ENCODE results near the gene ITGB5.
"Not testable (repeated sequence)": the region's sequence is repeated elsewhere in the genome, so short reads cannot be mapped to it uniquely, and the experiment has no call there.

The ITGB5 gene

GRCh38 chr3:124839896-124840295, 47.3 kb downstream of the ITGB5 start:
- no peak for DNase-seq
- H3K27me3 Mint-ChIP-seq = peaks cover 11% of the 10 kb centered on the region

GRCh38 chr3:124838963-124839362, 48.2 kb downstream of the ITGB5 start:
- no peak overlapping the region for H3K4me3 Mint-ChIP-seq
- H3K27me3 Mint-ChIP-seq = peaks cover 14% of the 10 kb centered on the region
- no peaks in the 10 kb centered on the region for H3K36me3 Mint-ChIP-seq (ENCODE audit: low read depth)
- no peak overlapping the region for H3K27ac Mint-ChIP-seq
- peaks cover 13% of the 10 kb centered on the region for H3K4me1 Mint-ChIP-seq (ENCODE audit: low read depth)
- no peaks in the 10 kb centered on the region for H3K9me3 Mint-ChIP-seq
- no peak for DNase-seq

More at GRCh38 chr3:124839896-124840295, 47.3 kb downstream of the ITGB5 start:
- H3K36me3 Mint-ChIP-seq (ENCODE audit: low read depth) = no peaks in the 10 kb centered on the region
- H3K9me3 Mint-ChIP-seq = no peaks in the 10 kb centered on the region
- peaks cover 9% of the 10 kb centered on the region for H3K4me1 Mint-ChIP-seq (ENCODE audit: low read depth)
- no peak overlapping the region for H3K27ac Mint-ChIP-seq
- no peak overlapping the region for H3K4me3 Mint-ChIP-seq

GRCh38 chr3:124837730-124838186, 49.4 kb downstream of the ITGB5 start:
- Mint-ChIP-seq H3K4me3 (no peak overlapping the region), H3K4me1 (ENCODE audit: low read depth) (peaks cover 13% of the 10 kb centered on the region), H3K27me3 (peaks cover 18% of the 10 kb centered on the region)

GRCh38 chr3:124837065-124837464, 50.1 kb downstream of the ITGB5 start:
- DNase-seq = no peak
- no peaks in the 10 kb centered on the region for H3K9me3 Mint-ChIP-seq
- no peak overlapping the region for H3K27ac Mint-ChIP-seq
- H3K4me3 Mint-ChIP-seq = no peak overlapping the region
- no peaks in the 10 kb centered on the region for H3K36me3 Mint-ChIP-seq (ENCODE audit: low read depth)
- peaks cover 13% of the 10 kb centered on the region for H3K4me1 Mint-ChIP-seq (ENCODE audit: low read depth)
- H3K27me3 Mint-ChIP-seq = peaks cover 18% of the 10 kb centered on the region

More at GRCh38 chr3:124837730-124838186, 49.4 kb downstream of the ITGB5 start:
- H3K9me3 Mint-ChIP-seq = no peaks in the 10 kb centered on the region
- no peaks in the 10 kb centered on the region for H3K36me3 Mint-ChIP-seq (ENCODE audit: low read depth)
- no peak overlapping the region for H3K27ac Mint-ChIP-seq
- DNase-seq = no peak

- H3K36me3 Mint-ChIP-seq (ENCODE audit: low read depth) = no peaks in the 10 kb centered on the region
- DNase-seq = no peak
- H3K4me1 Mint-ChIP-seq (ENCODE audit: low read depth) = peaks cover 13% of the 10 kb centered on the region
- H3K9me3 Mint-ChIP-seq = no peaks in the 10 kb centered on the region
- H3K27ac Mint-ChIP-seq = no peak overlapping the region
- H3K4me3 Mint-ChIP-seq = no peak overlapping the region
- peaks cover 18% of the 10 kb centered on the region for H3K27me3 Mint-ChIP-seq
Observed at GRCh38 chr3:124836448-124836847, 50.7 kb downstream of the ITGB5 start.

GRCh38 chr3:124834723-124835718, 52.1 kb downstream of the ITGB5 start:
- H3K27ac Mint-ChIP-seq = peak overlapping the region; percentile 56

GRCh38 chr3:124833710-124834332, 53.3 kb downstream of the ITGB5 start:
- Mint-ChIP-seq H3K27ac (no peak overlapping the region), H3K9me3 (no peaks in the 10 kb centered on the region), H3K27me3 (peaks cover 18% of the 10 kb centered on the region), H3K36me3 (ENCODE audit: low read depth) (no peaks in the 10 kb centered on the region), H3K4me1 (ENCODE audit: low read depth) (peaks cover 13% of the 10 kb centered on the region), H3K4me3 (no peak overlapping the region)
- no peak for DNase-seq

More at GRCh38 chr3:124834723-124835718, 52.1 kb downstream of the ITGB5 start:
- Mint-ChIP-seq H3K9me3 (no peaks in the 10 kb centered on the region), H3K4me3 (peak overlapping the region; percentile 67), H3K36me3 (ENCODE audit: low read depth) (no peaks in the 10 kb centered on the region), H3K4me1 (ENCODE audit: low read depth) (peaks cover 13% of the 10 kb centered on the region), H3K27me3 (peaks cover 18% of the 10 kb centered on the region)
- peak; percentile 59 for DNase-seq

- DNase-seq = no peak
- peaks cover 18% of the 10 kb centered on the region for H3K27me3 Mint-ChIP-seq
- H3K4me3 Mint-ChIP-seq = no peak overlapping the region
- H3K9me3 Mint-ChIP-seq = no peaks in the 10 kb centered on the region
- no peak overlapping the region for H3K27ac Mint-ChIP-seq
- H3K4me1 Mint-ChIP-seq (ENCODE audit: low read depth) = peaks cover 13% of the 10 kb centered on the region
- no peaks in the 10 kb centered on the region for H3K36me3 Mint-ChIP-seq (ENCODE audit: low read depth)
Observed at GRCh38 chr3:124832782-124833709, 54.1 kb downstream of the ITGB5 start.

GRCh38 chr3:124831628-124832199, 55.5 kb downstream of the ITGB5 start:
- Mint-ChIP-seq H3K27me3 (peaks cover 18% of the 10 kb centered on the region), H3K4me3 (no peak overlapping the region), H3K9me3 (no peaks in the 10 kb centered on the region), H3K36me3 (ENCODE audit: low read depth) (no peaks in the 10 kb centered on the region), H3K27ac (no peak overlapping the region), H3K4me1 (ENCODE audit: low read depth) (peaks cover 13% of the 10 kb centered on the region)
- no peak for DNase-seq

- Mint-ChIP-seq H3K4me3 (no peak overlapping the region), H3K9me3 (no peaks in the 10 kb centered on the region), H3K36me3 (ENCODE audit: low read depth) (no peaks in the 10 kb centered on the region)
Observed at GRCh38 chr3:124829819-124830554, 57.2 kb downstream of the ITGB5 start.

GRCh38 chr3:124829178-124829818, 57.9 kb downstream of the ITGB5 start:
- Mint-ChIP-seq H3K27ac (no peak overlapping the region), H3K9me3 (no peaks in the 10 kb centered on the region), H3K4me1 (ENCODE audit: low read depth) (peaks cover 1% of the 10 kb centered on the region), H3K27me3 (peaks cover 7% of the 10 kb centered on the region), H3K36me3 (ENCODE audit: low read depth) (no peaks in the 10 kb centered on the region), H3K4me3 (no peak overlapping the region)
- DNase-seq = no peak

More at GRCh38 chr3:124829819-124830554, 57.2 kb downstream of the ITGB5 start:
- H3K27me3 Mint-ChIP-seq = peaks cover 8% of the 10 kb centered on the region
- H3K4me1 Mint-ChIP-seq (ENCODE audit: low read depth) = peaks cover 5% of the 10 kb centered on the region
- no peak overlapping the region for H3K27ac Mint-ChIP-seq
- no peak for DNase-seq

- not testable (repeated sequence) for H3K9me3 Mint-ChIP-seq; H3K36me3 Mint-ChIP-seq (ENCODE audit: low read depth); DNase-seq; H3K27ac Mint-ChIP-seq; H3K27me3 Mint-ChIP-seq; H3K4me3 Mint-ChIP-seq; H3K4me1 Mint-ChIP-seq (ENCODE audit: low read depth)
Observed at GRCh38 chr3:124827476-124828206, 59.5 kb downstream of the ITGB5 start.

Data from activated T-cell treated with anti-CD3 and anti-CD28 coated beads, Interleukin-2, amount 50 U/mL, for 24 hours (primary cell).